GM10248 (cell line): ENCODE data around the gene SIRT6.
"Not testable (repeated sequence)": the region's sequence is repeated elsewhere in the genome, so short reads cannot be mapped to it uniquely, and the experiment has no call there.

Experiments
- CTCF ChIA-PET: fragments of 300-600 bp; sonication (Branson Sonifier 250); formaldehyde crosslinking; extraction: SDS; loops from one replicate; lab custom pipeline; 2021; ENCODE audit warnings: antibody characterized with exemption; lab: Yijun Ruan, JAX
- POLR2A ChIA-PET: fragments of 350-650 bp; sonication (Branson Sonifier 250); formaldehyde crosslinking; extraction: SDS; loops from one replicate; lab custom pipeline; 2020; ENCODE audit warnings: antibody characterized with exemption; lab: Yijun Ruan, JAX
- DNase-seq: peaks from one replicate; pipeline ENCODE4 v3.0.0; 2012; ENCODE audit errors: extremely low spot score
- CTCF ChIP-seq: IDR thresholded peaks from 2 replicates; pipeline ENCODE4 v1.5.1; 2012; ENCODE audit warnings: mild to moderate bottlenecking, low read depth; ENCODE audit errors: extremely low read depth, missing control alignments, control extremely low read depth

The SIRT6 gene

GRCh38 chr19:4154571-4155312 is 27.6 kb downstream of the SIRT6 start:
- CTCF ChIA-PET, result interaction anchor here (1.5 to 7.7 kb wide), 3 partner anchors 15 to 53 kb away, joined by 4 to 47 read pairs (median 5); no protein-coding TSS in a partner anchor
- TF ChIP-seq CTCF, result no peak
- POLR2A ChIA-PET, result no interaction called here
- DNase-seq, result no peak

GRCh38 chr19:4152241-4152998 is 29.9 kb downstream of the SIRT6 start:
- DNase-seq, result peak; percentile 11
- TF ChIP-seq CTCF, result no peak
- POLR2A ChIA-PET, result no interaction called here
- CTCF ChIA-PET, result interaction anchor here (7.7 kb wide), 1 partner anchor 12 kb away, joined by 47 read pairs; no protein-coding TSS in a partner anchor

GRCh38 chr19:4151623-4152022 is 30.7 kb downstream of the SIRT6 start:
- POLR2A ChIA-PET, result no interaction called here
- no peak for DNase-seq
- CTCF ChIA-PET, result interaction anchor here (3.7 to 7.7 kb wide), 2 partner anchors 11 to 12 kb away, joined by 23 to 47 read pairs; no protein-coding TSS in a partner anchor

GRCh38 chr19:4149518-4150288 is 32.7 kb downstream of the SIRT6 start:
- no peak for TF ChIP-seq CTCF
- CTCF ChIA-PET, result interaction anchor here (3.7 kb wide), 1 partner anchor 10 kb away, joined by 23 read pairs; no protein-coding TSS in a partner anchor
- POLR2A ChIA-PET, result no interaction called here
- no peak for DNase-seq

More at GRCh38 chr19:4151623-4152022, 30.7 kb downstream of the SIRT6 start:
- TF ChIP-seq CTCF, result no peak

- peak; percentile 8 for DNase-seq
- POLR2A ChIA-PET, result no interaction called here
- CTCF ChIA-PET, result no interaction called here
- no peak for TF ChIP-seq CTCF
Observed at GRCh38 chr19:4144666-4145249, 37.6 kb downstream of the SIRT6 start.

- POLR2A ChIA-PET, DNase-seq: not testable (repeated sequence)
- CTCF ChIA-PET, result interaction anchor here (1.3 kb wide), 1 partner anchor 65 kb away, joined by 4 read pairs; no protein-coding TSS in a partner anchor
Observed at GRCh38 chr19:4142916-4143315, 39.4 kb downstream of the SIRT6 start.
